KBM-7 (cell line): ENCODE data around the gene MSMO1.
A peak's percentile ranks its signal among the peaks of the same experiment; 100 is the strongest.
"Not testable (repeated sequence)": the region's sequence is repeated elsewhere in the genome, so short reads cannot be mapped to it uniquely, and the experiment has no call there.

ENCODE experiments used
- DNase-seq: peaks from one replicate; pipeline ENCODE4 v3.0.0-alpha.2; 2015
- in situ Hi-C: fragments of 300-500 bp; cut with MboI; formaldehyde crosslinking; loops from 2 replicates; pipeline ENCODE4 v1.14.3; 2020; ENCODE audit warnings: low sequenced_read_pairs, low pct_unique_long_range_greater_than_20kb, mixed read lengths

Gene MSMO1

GRCh38 chr4:165319509-165319908, 8.0 kb upstream of the MSMO1 start:
- in situ Hi-C loops, result no loop called here
- no peak for DNase-seq

GRCh38 chr4:165324236-165324917, 3.1 kb upstream of the MSMO1 start:
- no peak for DNase-seq
- in situ Hi-C loops, result no loop called here

- in situ Hi-C loops, result loop anchor here (25.0 kb wide), 1 partner anchor 188 kb away; no protein-coding TSS in a partner anchor
Measured at GRCh38 chr4:165324918-165325304, 2.6 kb upstream of the MSMO1 start.

GRCh38 chr4:165325732-165326512, 1.5 kb upstream of the MSMO1 start:
- no peak for DNase-seq
- in situ Hi-C loops, result loop anchor here (25.0 kb wide), 1 partner anchor 189 kb away; no protein-coding TSS in a partner anchor

More at GRCh38 chr4:165324918-165325304, 2.6 kb upstream of the MSMO1 start:
- no peak for DNase-seq

GRCh38 chr4:165326831-165327210, 648 bp upstream of the MSMO1 start:
- in situ Hi-C loops, result loop anchor here (25.0 kb wide), 1 partner anchor 190 kb away; no protein-coding TSS in a partner anchor
- no peak for DNase-seq

- DNase-seq, result no peak
- in situ Hi-C loops, result loop anchor here (25.0 kb wide), 1 partner anchor 191 kb away; no protein-coding TSS in a partner anchor
Measured at GRCh38 chr4:165328101-165328425, 594 bp downstream of the MSMO1 start.

GRCh38 chr4:165328708-165329107, 1.2 kb downstream of the MSMO1 start:
- no peak for DNase-seq
- in situ Hi-C loops, result loop anchor here (25.0 kb wide), 1 partner anchor 191 kb away; no protein-coding TSS in a partner anchor

- in situ Hi-C loops, result loop anchor here (25.0 kb wide), 1 partner anchor 193 kb away; no protein-coding TSS in a partner anchor
Measured at GRCh38 chr4:165330071-165330470, 2.6 kb downstream of the MSMO1 start.

GRCh38 chr4:165330666-165331065, 3.2 kb downstream of the MSMO1 start:
- no peak for DNase-seq
- in situ Hi-C loops, result loop anchor here (25.0 kb wide), 1 partner anchor 193 kb away; no protein-coding TSS in a partner anchor

More at GRCh38 chr4:165330071-165330470, 2.6 kb downstream of the MSMO1 start:
- DNase-seq, result no peak

GRCh38 chr4:165331359-165331758, 3.9 kb downstream of the MSMO1 start:
- in situ Hi-C loops, result loop anchor here (25.0 kb wide), 1 partner anchor 194 kb away; no protein-coding TSS in a partner anchor

GRCh38 chr4:165331823-165332222, 4.4 kb downstream of the MSMO1 start:
- in situ Hi-C loops, result loop anchor here (25.0 kb wide), 1 partner anchor 195 kb away; no protein-coding TSS in a partner anchor
- DNase-seq, result no peak

More at GRCh38 chr4:165331359-165331758, 3.9 kb downstream of the MSMO1 start:
- no peak for DNase-seq

- DNase-seq, result no peak
- in situ Hi-C loops, result loop anchor here (25.0 kb wide), 1 partner anchor 195 kb away; no protein-coding TSS in a partner anchor
Measured at GRCh38 chr4:165332502-165332901, 5.0 kb downstream of the MSMO1 start.

GRCh38 chr4:165335163-165335703, 7.8 kb downstream of the MSMO1 start:
- DNase-seq, result no peak
- in situ Hi-C loops, result loop anchor here (25.0 kb wide), 1 partner anchor 198 kb away; no protein-coding TSS in a partner anchor

GRCh38 chr4:165336743-165337142, 9.3 kb downstream of the MSMO1 start:
- in situ Hi-C loops, result loop anchor here (25.0 kb wide), 1 partner anchor 199 kb away; no protein-coding TSS in a partner anchor
- no peak for DNase-seq

- in situ Hi-C loops, result loop anchor here (25.0 kb wide), 1 partner anchor 205 kb away; no protein-coding TSS in a partner anchor
- DNase-seq, result not testable (repeated sequence)
Measured at GRCh38 chr4:165342340-165342739, 14.9 kb downstream of the MSMO1 start.

GRCh38 chr4:165343353-165344191, 16.1 kb downstream of the MSMO1 start:
- peak; percentile 44 for DNase-seq
- in situ Hi-C loops, result loop anchor here (25.0 kb wide), 1 partner anchor 206 kb away; no protein-coding TSS in a partner anchor

- in situ Hi-C loops, result loop anchor here (25.0 kb wide), 1 partner anchor 209 kb away; no protein-coding TSS in a partner anchor
- no peak for DNase-seq
Measured at GRCh38 chr4:165345666-165346417, 18.4 kb downstream of the MSMO1 start.
